HG02571 (cell line): ENCODE measurements around the gene ELAVL3.
"Not testable (repeated sequence)": the region's sequence is repeated elsewhere in the genome, so short reads cannot be mapped to it uniquely, and the experiment has no call there.

Experiments used
- ATAC-seq: cut with Tn5 transposase; IDR thresholded peaks from one replicate; pipeline ENCODE4 v1.9.1; 2021; ENCODE audit warnings: mild to moderate bottlenecking, moderate library complexity; ENCODE audit not compliant: unreplicated experiment

ELAVL3 gene

GRCh38 chr19:11489378-11489777 lies 8.5 kb upstream of the ELAVL3 start:
- no peak for ATAC-seq

- no peak for ATAC-seq
Measured at GRCh38 chr19:11486661-11487503, 6.0 kb upstream of the ELAVL3 start.

GRCh38 chr19:11485245-11485837 lies 4.5 kb upstream of the ELAVL3 start:
- ATAC-seq = no peak

GRCh38 chr19:11483366-11484111 lies 2.7 kb upstream of the ELAVL3 start:
- ATAC-seq = no peak

GRCh38 chr19:11482384-11483050 lies 1.7 kb upstream of the ELAVL3 start:
- peak; percentile 55 for ATAC-seq

- ATAC-seq = peak; percentile 61
Measured at GRCh38 chr19:11481534-11482383, 913 bp upstream of the ELAVL3 start.

GRCh38 chr19:11479898-11480714 lies 740 bp downstream of the ELAVL3 start:
- ATAC-seq = no peak

GRCh38 chr19:11479090-11479897 lies 1.6 kb downstream of the ELAVL3 start:
- no peak for ATAC-seq

- ATAC-seq = no peak
Measured at GRCh38 chr19:11478167-11479089, 2.4 kb downstream of the ELAVL3 start.

- no peak for ATAC-seq
Measured at GRCh38 chr19:11475861-11476260, 5.0 kb downstream of the ELAVL3 start.

- ATAC-seq = not testable (repeated sequence)
Measured at GRCh38 chr19:11475343-11475742, 5.5 kb downstream of the ELAVL3 start.

GRCh38 chr19:11473725-11474124 lies 7.1 kb downstream of the ELAVL3 start:
- ATAC-seq = no peak

GRCh38 chr19:11468266-11468845 lies 12.5 kb downstream of the ELAVL3 start:
- not testable (repeated sequence) for ATAC-seq

- no peak for ATAC-seq
Measured at GRCh38 chr19:11465600-11465999, 15.2 kb downstream of the ELAVL3 start.

- ATAC-seq = no peak
Measured at GRCh38 chr19:11464333-11465265, 16.2 kb downstream of the ELAVL3 start.

- no peak for ATAC-seq
Measured at GRCh38 chr19:11463391-11463790, 17.5 kb downstream of the ELAVL3 start.
